Ovary (tissue), 3 donors: ENCODE results near the gene THSD4.

Source experiments
- EP300 ChIP-seq: sonication (generic); formaldehyde crosslinking; IDR thresholded peaks from one replicate; pipeline ENCODE4 v1.6.1; 2017; ENCODE audit warnings: antibody characterized with exemption
- POLR2A ChIP-seq: fragments of 450-650 bp; IDR thresholded peaks from one replicate; pipeline ENCODE4 v1.6.1; 2017; ENCODE audit warnings: antibody characterized with exemption, mild to moderate bottlenecking, moderate library complexity
- TF ChIP-seq, protein P1 (sequence below), 3 donors: fragments of 450-650 bp in 2 of 3; fragments of 200-600 bp in 1 of 3; IDR thresholded peaks; one replicate each; pipeline versions ENCODE4 v1.5.1 to v1.8.0; 2016 to 2022; ENCODE audit warnings: antibody characterized with exemption in 3 of 3, mild to moderate bottlenecking in 1 of 3
- donor health status: DM: no; HTN: no; CAD: no.

DNA sequence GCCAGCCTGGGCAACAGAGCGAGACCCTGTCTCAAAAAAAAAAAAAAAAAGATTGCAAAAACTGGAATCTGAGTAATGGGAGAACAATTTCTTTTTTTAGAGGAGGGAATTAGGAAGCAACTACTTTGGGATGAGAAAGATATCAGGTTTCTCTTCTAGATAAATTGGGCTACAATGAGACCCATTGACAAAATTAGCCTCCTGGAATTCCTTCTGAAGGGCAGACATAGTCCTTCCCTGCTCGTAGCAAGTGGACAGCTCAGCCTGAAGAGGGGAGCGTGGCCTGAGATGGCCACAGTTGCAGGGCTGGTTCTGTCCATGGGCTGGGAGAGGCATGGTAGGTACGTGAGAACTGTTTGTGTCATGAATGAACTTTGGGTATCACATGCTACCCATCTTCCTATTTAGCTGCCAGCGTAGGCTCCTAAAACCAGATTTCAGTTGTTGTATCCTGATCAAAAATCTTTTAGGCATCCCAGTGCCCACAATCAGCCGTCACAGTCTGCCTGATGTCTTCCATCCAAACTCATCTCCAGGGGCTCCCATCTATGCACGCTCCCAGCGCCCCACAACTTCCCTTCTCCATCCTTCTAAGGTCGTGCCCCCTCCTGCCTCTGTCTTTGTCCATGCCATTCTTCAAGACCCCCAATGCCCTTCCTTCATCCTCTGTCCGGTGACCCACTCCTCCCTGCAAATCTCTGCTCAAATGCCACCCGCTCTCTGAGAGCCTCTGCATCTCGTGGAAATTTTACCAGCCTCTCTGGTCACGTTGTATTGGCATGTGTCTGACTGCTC lies 603.0 kb downstream of the THSD4 start:
- TF ChIP-seq, protein P1, sequence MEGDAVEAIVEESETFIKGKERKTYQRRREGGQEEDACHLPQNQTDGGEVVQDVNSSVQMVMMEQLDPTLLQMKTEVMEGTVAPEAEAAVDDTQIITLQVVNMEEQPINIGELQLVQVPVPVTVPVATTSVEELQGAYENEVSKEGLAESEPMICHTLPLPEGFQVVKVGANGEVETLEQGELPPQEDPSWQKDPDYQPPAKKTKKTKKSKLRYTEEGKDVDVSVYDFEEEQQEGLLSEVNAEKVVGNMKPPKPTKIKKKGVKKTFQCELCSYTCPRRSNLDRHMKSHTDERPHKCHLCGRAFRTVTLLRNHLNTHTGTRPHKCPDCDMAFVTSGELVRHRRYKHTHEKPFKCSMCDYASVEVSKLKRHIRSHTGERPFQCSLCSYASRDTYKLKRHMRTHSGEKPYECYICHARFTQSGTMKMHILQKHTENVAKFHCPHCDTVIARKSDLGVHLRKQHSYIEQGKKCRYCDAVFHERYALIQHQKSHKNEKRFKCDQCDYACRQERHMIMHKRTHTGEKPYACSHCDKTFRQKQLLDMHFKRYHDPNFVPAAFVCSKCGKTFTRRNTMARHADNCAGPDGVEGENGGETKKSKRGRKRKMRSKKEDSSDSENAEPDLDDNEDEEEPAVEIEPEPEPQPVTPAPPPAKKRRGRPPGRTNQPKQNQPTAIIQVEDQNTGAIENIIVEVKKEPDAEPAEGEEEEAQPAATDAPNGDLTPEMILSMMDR (IDR thresholded peaks at IDR 0.05), result no peak
- TF ChIP-seq POLR2A, result no peak
- TF ChIP-seq EP300, result no peak
